Testis (tissue), 2 donors: ENCODE results near the gene DAB1.

Experiments
- POLR2A ChIP-seq: fragments of 450-650 bp; IDR thresholded peaks from one replicate; pipeline ENCODE4 v1.6.1; 2017; ENCODE audit warnings: antibody characterized with exemption, mild to moderate bottlenecking, moderate library complexity
- TF ChIP-seq, protein P1 (sequence below), 3 experiments: fragments of 450-650 bp in 2 of 3; fragments of 200-600 bp in 1 of 3; sonication (generic) in 1 of 3; IDR thresholded peaks; one replicate each; pipeline ENCODE4 v1.5.1; 2016 to 2019; ENCODE audit warnings: antibody characterized with exemption in 3 of 3, mild to moderate bottlenecking in 2 of 3, moderate library complexity in 1 of 3

- TF ChIP-seq, protein P1, sequence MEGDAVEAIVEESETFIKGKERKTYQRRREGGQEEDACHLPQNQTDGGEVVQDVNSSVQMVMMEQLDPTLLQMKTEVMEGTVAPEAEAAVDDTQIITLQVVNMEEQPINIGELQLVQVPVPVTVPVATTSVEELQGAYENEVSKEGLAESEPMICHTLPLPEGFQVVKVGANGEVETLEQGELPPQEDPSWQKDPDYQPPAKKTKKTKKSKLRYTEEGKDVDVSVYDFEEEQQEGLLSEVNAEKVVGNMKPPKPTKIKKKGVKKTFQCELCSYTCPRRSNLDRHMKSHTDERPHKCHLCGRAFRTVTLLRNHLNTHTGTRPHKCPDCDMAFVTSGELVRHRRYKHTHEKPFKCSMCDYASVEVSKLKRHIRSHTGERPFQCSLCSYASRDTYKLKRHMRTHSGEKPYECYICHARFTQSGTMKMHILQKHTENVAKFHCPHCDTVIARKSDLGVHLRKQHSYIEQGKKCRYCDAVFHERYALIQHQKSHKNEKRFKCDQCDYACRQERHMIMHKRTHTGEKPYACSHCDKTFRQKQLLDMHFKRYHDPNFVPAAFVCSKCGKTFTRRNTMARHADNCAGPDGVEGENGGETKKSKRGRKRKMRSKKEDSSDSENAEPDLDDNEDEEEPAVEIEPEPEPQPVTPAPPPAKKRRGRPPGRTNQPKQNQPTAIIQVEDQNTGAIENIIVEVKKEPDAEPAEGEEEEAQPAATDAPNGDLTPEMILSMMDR (IDR thresholded peaks at IDR 0.05): no peak
- no peak for TF ChIP-seq POLR2A
Measured at GRCh38 chr1:56948403-56949023, 475.3 kb downstream of the DAB1 start.
